ENCODE data around the gene BTN3A1.
"Not testable (repeated sequence)": the region's sequence is repeated elsewhere in the genome, so short reads cannot be mapped to it uniquely, and the experiment has no call there.

DNA sequence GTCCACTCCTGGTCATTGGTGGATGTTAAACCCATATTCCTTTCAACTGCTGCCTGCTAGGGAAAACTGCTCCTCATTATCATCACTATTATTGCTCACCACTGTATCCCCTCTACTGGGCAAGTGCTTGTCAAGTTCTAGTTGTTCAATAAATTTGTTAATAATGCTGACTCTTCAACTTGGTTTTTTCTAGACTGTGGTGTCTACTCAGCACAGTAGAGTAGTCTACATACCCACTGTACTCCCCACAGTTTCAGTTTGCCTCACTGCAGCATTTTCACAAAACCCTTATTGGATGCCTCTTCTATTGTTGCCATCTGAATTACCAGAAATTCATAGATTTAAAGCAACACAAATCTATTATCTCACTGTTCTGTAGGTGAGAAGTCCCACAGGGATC, 23.9 kb upstream of the BTN3A1 start:
- not testable (repeated sequence) for TF ChIP-seq YY1 (tag by site-specific recombination; IDR thresholded peaks at IDR 0.05); ZNF292 (tag by site-specific recombination; IDR thresholded peaks at IDR 0.05; ENCODE audit: borderline replicate concordance, low read depth); REPIN1 (tag by site-specific recombination; IDR thresholded peaks at IDR 0.05; ENCODE audit: low read depth); FEZF1 (tag by site-specific recombination; IDR thresholded peaks at IDR 0.05); ZNF513 (tag by site-specific recombination; IDR thresholded peaks at IDR 0.05); PRDM1 (tag by site-specific recombination; IDR thresholded peaks at IDR 0.05)
- TF ChIP-seq, protein P1, sequence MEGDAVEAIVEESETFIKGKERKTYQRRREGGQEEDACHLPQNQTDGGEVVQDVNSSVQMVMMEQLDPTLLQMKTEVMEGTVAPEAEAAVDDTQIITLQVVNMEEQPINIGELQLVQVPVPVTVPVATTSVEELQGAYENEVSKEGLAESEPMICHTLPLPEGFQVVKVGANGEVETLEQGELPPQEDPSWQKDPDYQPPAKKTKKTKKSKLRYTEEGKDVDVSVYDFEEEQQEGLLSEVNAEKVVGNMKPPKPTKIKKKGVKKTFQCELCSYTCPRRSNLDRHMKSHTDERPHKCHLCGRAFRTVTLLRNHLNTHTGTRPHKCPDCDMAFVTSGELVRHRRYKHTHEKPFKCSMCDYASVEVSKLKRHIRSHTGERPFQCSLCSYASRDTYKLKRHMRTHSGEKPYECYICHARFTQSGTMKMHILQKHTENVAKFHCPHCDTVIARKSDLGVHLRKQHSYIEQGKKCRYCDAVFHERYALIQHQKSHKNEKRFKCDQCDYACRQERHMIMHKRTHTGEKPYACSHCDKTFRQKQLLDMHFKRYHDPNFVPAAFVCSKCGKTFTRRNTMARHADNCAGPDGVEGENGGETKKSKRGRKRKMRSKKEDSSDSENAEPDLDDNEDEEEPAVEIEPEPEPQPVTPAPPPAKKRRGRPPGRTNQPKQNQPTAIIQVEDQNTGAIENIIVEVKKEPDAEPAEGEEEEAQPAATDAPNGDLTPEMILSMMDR (tag by site-specific recombination; IDR thresholded peaks at IDR 0.05) = not testable (repeated sequence)
- TF ChIP-seq, protein P2, sequence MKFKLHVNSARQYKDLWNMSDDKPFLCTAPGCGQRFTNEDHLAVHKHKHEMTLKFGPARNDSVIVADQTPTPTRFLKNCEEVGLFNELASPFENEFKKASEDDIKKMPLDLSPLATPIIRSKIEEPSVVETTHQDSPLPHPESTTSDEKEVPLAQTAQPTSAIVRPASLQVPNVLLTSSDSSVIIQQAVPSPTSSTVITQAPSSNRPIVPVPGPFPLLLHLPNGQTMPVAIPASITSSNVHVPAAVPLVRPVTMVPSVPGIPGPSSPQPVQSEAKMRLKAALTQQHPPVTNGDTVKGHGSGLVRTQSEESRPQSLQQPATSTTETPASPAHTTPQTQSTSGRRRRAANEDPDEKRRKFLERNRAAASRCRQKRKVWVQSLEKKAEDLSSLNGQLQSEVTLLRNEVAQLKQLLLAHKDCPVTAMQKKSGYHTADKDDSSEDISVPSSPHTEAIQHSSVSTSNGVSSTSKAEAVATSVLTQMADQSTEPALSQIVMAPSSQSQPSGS (tag by site-specific recombination; IDR thresholded peaks at IDR 0.05; ENCODE audit: low read depth) = not testable (repeated sequence)
- TF ChIP-seq, protein P3, sequence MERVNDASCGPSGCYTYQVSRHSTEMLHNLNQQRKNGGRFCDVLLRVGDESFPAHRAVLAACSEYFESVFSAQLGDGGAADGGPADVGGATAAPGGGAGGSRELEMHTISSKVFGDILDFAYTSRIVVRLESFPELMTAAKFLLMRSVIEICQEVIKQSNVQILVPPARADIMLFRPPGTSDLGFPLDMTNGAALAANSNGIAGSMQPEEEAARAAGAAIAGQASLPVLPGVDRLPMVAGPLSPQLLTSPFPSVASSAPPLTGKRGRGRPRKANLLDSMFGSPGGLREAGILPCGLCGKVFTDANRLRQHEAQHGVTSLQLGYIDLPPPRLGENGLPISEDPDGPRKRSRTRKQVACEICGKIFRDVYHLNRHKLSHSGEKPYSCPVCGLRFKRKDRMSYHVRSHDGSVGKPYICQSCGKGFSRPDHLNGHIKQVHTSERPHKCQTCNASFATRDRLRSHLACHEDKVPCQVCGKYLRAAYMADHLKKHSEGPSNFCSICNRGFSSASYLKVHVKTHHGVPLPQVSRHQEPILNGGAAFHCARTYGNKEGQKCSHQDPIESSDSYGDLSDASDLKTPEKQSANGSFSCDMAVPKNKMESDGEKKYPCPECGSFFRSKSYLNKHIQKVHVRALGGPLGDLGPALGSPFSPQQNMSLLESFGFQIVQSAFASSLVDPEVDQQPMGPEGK (tag by site-specific recombination; IDR thresholded peaks at IDR 0.05) = not testable (repeated sequence)
- TF ChIP-seq, protein P4, sequence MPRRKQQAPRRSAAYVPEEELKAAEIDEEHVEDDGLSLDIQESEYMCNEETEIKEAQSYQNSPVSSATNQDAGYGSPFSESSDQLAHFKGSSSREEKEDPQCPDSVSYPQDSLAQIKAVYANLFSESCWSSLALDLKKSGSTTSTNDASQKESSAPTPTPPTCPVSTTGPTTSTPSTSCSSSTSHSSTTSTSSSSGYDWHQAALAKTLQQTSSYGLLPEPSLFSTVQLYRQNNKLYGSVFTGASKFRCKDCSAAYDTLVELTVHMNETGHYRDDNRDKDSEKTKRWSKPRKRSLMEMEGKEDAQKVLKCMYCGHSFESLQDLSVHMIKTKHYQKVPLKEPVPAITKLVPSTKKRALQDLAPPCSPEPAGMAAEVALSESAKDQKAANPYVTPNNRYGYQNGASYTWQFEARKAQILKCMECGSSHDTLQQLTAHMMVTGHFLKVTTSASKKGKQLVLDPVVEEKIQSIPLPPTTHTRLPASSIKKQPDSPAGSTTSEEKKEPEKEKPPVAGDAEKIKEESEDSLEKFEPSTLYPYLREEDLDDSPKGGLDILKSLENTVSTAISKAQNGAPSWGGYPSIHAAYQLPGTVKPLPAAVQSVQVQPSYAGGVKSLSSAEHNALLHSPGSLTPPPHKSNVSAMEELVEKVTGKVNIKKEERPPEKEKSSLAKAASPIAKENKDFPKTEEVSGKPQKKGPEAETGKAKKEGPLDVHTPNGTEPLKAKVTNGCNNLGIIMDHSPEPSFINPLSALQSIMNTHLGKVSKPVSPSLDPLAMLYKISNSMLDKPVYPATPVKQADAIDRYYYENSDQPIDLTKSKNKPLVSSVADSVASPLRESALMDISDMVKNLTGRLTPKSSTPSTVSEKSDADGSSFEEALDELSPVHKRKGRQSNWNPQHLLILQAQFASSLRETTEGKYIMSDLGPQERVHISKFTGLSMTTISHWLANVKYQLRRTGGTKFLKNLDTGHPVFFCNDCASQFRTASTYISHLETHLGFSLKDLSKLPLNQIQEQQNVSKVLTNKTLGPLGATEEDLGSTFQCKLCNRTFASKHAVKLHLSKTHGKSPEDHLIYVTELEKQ (tag by site-specific recombination; IDR thresholded peaks at IDR 0.05; ENCODE audit: borderline replicate concordance) = not testable (repeated sequence)
